ENCODE measurements around the gene PCDH9. TPM values are rescaled to one million over a fixed set of nuclear protein-coding genes. Genes with fewer than 3 reads are reported as not detected.

Gene PCDH9
- total and polyA plus RNA-seq, 2 of the 13 experiments (the other 11 are each of a cell fraction or from before 2014, with no cell fraction given): 0.09 TPM; not detected in 1

GRCh38 chr13:66655847-66656454 lies 574.2 kb downstream of the PCDH9 start (continued):
- TF ChIP-seq, protein P1, sequence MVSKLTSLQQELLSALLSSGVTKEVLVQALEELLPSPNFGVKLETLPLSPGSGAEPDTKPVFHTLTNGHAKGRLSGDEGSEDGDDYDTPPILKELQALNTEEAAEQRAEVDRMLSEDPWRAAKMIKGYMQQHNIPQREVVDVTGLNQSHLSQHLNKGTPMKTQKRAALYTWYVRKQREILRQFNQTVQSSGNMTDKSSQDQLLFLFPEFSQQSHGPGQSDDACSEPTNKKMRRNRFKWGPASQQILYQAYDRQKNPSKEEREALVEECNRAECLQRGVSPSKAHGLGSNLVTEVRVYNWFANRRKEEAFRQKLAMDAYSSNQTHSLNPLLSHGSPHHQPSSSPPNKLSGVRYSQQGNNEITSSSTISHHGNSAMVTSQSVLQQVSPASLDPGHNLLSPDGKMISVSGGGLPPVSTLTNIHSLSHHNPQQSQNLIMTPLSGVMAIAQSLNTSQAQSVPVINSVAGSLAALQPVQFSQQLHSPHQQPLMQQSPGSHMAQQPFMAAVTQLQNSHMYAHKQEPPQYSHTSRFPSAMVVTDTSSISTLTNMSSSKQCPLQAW (CRISPR knock-in tag; IDR thresholded peaks at IDR 0.05): no peak
- TF ChIP-seq CEBPG (CRISPR knock-in tag; IDR thresholded peaks at IDR 0.05) (no peak), PRDM10 (CRISPR knock-in tag; IDR thresholded peaks at IDR 0.05; ENCODE audit: low read depth) (no peak), MAFF (IDR thresholded peaks at IDR 0.05; ENCODE audit: low read depth, low read length) (no peak), DMAP1 (CRISPR knock-in tag; IDR thresholded peaks at IDR 0.05) (no peak), DRAP1 (CRISPR knock-in tag; IDR thresholded peaks at IDR 0.05) (no peak)

DNA sequence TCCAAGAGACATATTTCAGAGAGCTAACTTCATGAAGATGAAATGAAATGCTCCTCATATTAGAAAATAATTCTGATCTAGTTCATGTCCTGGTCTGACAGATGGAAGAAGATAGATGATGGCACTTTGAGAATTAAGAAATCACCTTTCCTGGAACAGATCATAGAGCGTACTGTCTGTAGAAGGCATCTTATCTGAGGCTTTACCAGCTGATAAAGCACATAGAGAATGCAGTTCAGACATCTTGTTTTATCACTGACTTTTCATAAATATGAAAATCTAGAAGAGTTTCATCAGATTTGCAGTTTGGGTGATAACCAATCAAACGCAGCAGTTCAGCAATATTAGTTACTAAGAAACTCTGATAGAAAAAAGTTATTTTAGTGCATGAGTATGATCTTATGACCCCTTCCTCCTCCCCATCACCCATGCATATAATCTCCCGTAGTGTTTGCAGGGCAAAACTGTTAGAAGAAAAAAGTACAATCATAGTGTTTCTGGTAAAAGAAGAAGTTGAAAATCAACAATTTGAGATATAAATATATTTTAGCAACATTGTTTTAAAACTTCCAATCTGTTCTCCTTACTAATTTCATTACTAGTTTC lies 585.2 kb downstream of the PCDH9 start:
- DNase-seq (ENCODE audit: low spot score): no peak
- in situ Hi-C loops (cut with HindIII; ENCODE audit: extremely low pct_ligation_motif_present, low pct_unique_long_range_greater_than_20kb): no loop called here
- 3% methylated on average over 3 of the region's 3 CpGs for WGBS (ENCODE audit: low lambda C conversion rate)
- TF ChIP-seq BORCS8-MEF2B (CRISPR knock-in tag; IDR thresholded peaks at IDR 0.05) (no peak), ZNF10 (CRISPR knock-in tag; IDR thresholded peaks at IDR 0.05; ENCODE audit: borderline replicate concordance, low read depth) (no peak), ZFP1 (CRISPR knock-in tag; IDR thresholded peaks at IDR 0.05) (no peak), ZNF224 (CRISPR knock-in tag; IDR thresholded peaks at IDR 0.05) (no peak), FOXP4 (CRISPR knock-in tag; IDR thresholded peaks at IDR 0.05) (no peak), KLF13 (CRISPR knock-in tag; IDR thresholded peaks at IDR 0.05) (no peak), YEATS2 (CRISPR knock-in tag; IDR thresholded peaks at IDR 0.05; ENCODE audit: borderline replicate concordance) (no peak), ZSCAN12 (CRISPR knock-in tag; IDR thresholded peaks at IDR 0.05) (no peak)
- TF ChIP-seq, protein P2, sequence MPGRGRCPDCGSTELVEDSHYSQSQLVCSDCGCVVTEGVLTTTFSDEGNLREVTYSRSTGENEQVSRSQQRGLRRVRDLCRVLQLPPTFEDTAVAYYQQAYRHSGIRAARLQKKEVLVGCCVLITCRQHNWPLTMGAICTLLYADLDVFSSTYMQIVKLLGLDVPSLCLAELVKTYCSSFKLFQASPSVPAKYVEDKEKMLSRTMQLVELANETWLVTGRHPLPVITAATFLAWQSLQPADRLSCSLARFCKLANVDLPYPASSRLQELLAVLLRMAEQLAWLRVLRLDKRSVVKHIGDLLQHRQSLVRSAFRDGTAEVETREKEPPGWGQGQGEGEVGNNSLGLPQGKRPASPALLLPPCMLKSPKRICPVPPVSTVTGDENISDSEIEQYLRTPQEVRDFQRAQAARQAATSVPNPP (CRISPR knock-in tag; IDR thresholded peaks at IDR 0.05): no peak

More for the DNA sequence above, 585.2 kb downstream of the PCDH9 start:
- ATAC-seq: no peak
- FAIRE-seq: no peak
- Histone ChIP-seq H3K9ac (ENCODE audit: insufficient read depth, low read depth, low read length) (no peak overlapping the region), H3K27me3 (ENCODE audit: control insufficient read depth in 1 of 2, insufficient read depth in 2 of 2, low read length in 2 of 2) (no peaks in the 10 kb centered on the region), H3K9me3 (ENCODE audit: low read length) (no peaks in the 10 kb centered on the region), H3K4me3 (replicated peaks in 1 of 3; ENCODE audit: insufficient read depth in 1 of 3, low read depth in 2 of 3, low read length in 3 of 3) (no peak overlapping the region), H3K4me1 (ENCODE audit: insufficient read depth, low read length) (no peaks in the 10 kb centered on the region), H4K20me1 (ENCODE audit: insufficient read depth, low read length) (no peaks in the 10 kb centered on the region), H2AFZ (ENCODE audit: low read length) (no peak overlapping the region), H3K4me2 (ENCODE audit: low read depth, low read length) (no peak overlapping the region), H3K36me3 (replicated peaks in 1 of 2; ENCODE audit: control insufficient read depth in 1 of 2, insufficient read depth in 2 of 2, low read length in 2 of 2) (no peaks in the 10 kb centered on the region), H3K27ac (ENCODE audit: extremely low read length, insufficient read depth, low read length) (no peak overlapping the region), H3K79me2 (ENCODE audit: insufficient read depth, low read length) (no peaks in the 10 kb centered on the region)
- no TSS peak for BruUV-seq (replicated peaks)
- intact Hi-C loops (cut with micrococcal nuclease; ENCODE audit: unreplicated experiment): no loop called here
- CTCF ChIA-PET (ENCODE audit: low intra/inter-chr PET ratio, low total read pairs): no interaction called here
- POLR2A ChIA-PET: no interaction called here
